ENCODE results near the gene SGSH.
A peak's percentile ranks its signal among the peaks of the same experiment; 100 is the strongest.

SGSH gene

DNA sequence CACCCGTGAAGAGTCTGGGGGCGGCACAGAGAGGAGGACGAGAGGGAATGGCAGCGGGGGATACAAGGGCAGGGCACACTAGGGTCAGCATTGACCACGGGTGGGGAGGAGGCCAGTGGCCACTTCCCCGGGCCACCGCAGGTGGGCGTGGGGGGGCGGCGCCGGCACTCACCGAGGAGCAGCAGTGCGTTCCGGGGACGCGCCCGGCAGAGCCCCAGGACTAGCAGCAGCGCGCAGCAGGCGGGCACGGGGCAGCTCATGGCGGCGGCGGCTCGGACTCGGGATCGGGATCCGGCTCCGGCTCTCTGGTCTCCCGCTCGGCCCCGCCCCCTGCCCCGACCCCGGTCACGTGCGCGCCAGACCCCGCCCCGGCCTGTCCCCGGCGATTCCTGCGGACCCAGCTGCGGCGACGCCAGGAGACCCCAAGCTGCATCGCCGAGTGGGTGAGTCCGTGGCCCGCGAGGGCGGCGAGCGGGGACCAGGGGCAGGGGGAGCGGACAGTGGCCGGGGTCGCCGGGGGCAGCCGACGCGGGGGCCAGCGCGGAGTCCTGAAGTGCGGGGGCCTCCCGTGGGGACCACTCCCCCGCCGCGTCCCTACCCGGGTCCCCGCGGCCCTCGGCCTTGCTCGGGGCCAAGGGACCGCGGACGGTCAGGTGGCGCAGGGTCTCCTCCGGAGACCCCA is at the start of gene SGSH, which contains the start of gene SLC26A11:
TSS of gene SGSH (minus strand) at position 280 of the 682 bp plus-strand sequence. CDS start at position 260, 20 bp downstream.
TSS of gene SLC26A11 (plus strand) at position 374 of the 682 bp plus-strand sequence. CDS start 1,134 bp downstream, outside the sequence.
- DNase-seq = peak; percentile 81 to 82

DNA sequence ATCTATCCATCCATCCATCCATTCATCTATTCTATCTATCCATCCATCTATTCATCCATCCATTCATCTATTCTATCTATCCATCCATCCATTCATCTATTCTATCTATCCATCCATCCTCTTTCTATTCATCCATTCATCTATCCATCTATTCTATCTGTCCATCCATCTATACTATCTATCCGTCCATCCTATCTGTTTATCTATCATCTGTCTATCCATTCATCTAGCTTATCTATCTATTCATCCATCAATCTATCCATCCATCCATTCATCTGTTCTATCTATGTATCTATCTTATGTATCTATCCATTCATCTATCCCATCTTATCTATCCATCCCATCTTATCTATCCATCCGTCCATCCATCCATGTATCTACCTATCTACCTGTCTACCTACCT is 49.3 kb upstream of the SGSH start:
- no peak for DNase-seq

DNA sequence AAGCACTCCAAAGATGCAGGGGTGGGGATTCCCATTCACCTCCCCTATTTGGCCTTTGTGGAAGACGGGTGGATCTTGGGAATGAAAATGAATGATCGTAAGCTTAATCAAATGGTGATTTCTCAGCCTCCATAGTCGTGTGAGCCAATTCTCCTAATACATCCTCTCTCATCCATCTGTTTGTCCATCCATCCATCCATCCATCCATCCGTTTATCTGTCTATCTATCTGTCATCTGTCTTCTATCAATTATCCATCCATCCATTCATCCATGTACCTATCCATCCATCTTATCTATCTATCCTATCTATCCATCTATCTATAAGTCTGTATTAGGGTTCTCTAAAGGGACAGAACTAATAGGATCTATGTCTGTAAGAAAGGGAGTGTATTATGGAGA is 48.3 kb upstream of the SGSH start:
- no peak for DNase-seq

DNA sequence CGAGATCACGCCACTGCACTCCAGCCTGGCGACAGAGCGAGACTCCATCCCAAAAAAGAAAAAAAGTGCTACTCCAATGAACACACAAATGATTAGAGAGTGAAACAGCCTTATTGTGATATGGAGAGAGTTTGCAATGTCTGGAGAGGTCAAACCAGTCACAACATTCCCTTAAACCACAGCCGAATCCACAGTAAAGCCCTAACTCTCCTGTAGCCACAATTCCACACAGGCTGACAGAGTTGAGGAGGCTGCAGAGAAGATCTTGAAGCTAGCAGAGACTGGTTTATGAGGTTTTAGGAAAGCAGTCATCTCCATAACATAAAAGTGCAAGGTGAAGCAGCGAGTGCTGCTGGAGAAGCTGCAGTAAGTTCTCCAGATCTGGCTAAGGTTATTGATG is 47.3 kb upstream of the SGSH start:
- DNase-seq = no peak

DNA sequence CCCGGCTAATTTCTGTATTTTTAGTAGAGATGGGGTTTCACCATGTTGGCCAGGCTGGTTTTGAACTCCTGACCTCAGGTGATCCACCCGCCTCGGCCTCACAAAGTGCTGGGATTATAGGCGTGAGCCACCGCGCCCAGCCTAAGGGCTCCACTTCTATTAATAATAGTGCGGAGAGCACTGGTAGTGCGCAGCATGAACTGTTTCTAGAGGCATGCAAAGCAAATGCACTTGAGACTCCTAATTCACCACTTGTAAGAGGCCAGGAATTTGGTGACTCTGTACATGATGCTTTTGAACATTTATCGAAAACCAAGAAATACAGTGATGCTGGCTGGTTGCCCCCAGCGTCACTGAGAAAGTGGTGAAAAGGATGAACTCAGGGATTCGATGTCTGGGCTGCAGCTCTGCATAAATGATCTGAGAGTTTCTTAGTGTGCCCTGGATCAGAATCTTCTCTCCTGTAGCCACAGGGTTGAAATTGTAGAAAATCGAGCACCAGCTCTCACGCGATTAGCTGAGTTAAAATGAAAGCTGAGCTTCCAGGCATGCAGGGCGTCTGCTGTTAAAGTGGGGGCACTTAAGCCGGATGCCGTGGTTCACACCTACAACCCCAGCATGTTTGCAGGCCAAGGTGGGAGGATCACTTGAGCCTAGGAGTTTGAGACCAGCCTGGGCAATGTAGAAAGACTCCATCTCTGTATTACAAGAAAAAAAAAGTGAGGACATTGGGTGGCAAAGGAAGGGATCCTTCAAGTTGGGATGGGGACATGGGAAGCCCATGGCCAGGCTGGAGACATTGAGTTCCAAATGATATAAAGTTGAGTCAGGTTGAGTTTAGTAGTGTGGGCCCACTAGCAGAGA is 45.3 kb upstream of the SGSH start:
- peak; percentile 69 to 80 for DNase-seq

DNA sequence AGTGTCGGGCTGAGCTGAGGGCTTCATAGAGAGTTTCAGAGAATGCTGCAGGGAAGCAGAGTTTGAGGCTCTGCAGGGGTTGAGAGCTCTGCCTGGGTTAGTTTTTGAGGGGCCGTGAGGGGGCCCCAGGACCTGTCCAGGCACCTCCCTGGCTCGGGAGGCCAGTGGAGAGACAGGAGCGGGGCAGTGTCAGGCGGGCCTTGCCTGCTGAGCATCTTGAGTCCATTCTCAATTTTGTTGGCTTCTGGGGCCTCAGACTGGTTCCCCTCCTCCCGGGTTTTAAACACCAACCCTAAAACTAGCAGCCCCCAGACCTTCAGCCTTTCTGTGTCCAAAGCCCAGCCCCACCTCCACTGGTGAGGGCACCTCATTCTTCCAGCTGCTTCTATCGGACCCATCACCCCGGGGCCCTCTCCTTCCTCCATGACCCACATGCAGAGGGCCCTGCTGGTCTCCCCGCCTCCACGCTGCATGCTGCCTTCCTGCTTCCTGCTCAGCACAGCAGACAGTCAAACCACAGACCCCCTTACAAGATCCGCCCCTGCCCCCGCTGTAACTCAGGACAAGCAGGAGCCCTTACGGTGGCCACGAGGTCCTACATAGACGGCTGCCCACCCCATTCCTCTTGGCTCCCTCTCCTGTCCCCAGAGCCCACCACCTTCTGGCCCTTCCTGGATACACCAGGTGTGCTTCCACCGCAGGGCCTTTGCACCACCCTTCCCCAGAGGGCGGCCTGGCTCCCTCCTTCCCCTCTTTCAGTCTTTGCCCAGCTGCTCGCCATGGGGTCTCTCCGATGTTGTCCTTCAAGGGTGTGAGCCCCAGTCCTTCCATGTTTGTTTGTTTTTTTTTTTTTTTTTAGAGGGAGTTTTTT is 44.3 kb upstream of the SGSH start:
- DNase-seq = peak; percentile 59 to 68

DNA sequence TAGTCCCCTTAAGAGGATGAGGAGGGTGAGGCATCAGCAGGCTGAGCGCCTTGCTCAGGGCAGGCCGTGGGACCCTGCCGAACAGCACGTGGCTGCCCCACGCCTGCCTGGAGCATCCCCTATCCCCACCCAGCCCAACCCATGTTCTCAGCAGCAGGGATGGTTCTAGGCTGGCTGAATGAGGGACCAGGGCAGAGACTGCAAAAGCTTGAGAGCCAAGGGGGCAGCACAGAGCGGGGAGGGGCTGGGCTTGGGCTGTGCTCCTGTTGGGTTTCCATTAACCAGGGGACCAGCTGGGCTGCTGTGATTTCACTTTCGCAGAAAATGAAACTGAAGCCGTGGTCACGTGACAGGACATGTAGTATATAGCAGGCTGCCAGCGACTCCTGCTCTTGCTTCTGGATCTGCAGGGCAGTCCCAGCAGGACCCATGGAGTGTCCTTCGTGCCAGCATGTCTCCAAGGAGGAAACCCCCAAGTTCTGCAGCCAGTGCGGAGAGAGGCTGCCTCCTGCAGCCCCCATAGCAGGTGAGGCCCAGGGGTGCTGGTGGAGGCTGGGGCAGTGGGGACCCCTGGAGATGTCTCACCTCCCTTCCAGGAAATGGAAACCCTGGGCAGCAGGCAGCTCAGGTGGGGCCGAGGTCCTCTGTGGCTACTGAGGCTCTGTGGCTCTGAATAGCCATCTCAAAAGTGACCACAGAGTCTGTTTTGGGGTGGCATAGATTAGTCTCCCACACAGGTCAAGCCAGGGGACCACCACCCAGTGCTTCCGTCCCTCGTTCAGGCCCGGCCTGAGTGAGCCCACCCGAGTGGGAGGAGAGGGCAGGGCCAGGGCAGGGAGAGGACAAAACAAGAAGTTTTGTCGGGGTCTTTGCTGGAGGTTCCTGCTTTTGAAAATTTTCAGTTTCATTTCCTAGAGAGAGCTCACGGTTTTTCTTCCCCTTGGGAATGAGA is 43.4 kb upstream of the SGSH start:
- DNase-seq = peak; percentile 87 to 93

DNA sequence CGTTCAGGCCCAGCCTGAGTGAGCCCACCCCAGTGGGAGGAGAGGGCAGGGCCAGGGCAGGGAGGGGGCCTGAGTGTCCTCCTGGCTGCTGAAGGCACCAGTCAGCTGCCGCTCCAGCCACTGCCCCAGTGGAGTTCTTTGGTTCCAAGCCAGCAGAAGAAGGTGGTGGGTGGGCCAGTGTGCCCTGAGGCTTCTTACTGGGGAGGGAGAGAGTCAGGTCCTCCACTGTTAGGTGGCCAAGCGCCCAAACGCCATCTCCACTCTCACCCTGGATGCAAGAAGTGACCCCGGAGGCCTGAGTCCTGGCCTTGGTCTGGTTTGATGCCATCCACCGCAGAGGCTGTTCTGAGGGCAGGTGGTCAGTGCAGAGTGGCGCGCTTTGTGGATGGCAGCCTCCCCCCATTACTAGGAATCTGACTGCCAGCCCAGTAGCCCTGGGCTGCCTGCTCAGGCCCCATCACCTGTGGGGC is 42.7 kb upstream of the SGSH start:
- DNase-seq = no peak

DNA sequence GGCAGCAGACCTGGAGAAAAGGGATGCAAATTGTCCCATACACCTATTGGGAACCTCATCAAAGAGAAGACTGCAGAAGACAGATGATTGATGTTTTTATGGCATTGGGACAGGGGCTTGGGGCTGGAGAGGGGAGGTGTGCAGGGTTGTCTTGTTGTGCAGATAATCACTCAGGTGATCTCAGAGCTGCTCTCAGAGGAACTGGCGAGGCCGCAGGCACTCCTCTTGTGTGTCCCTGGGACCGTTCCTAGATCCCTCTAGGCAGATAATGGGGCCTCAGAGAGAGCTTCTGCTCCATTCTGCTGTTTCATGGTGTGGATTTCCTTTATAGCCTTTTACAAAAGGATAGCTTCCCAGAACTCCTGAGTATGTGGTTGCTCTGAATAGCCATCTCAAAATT is 42.2 kb upstream of the SGSH start:
- no peak for DNase-seq

DNA sequence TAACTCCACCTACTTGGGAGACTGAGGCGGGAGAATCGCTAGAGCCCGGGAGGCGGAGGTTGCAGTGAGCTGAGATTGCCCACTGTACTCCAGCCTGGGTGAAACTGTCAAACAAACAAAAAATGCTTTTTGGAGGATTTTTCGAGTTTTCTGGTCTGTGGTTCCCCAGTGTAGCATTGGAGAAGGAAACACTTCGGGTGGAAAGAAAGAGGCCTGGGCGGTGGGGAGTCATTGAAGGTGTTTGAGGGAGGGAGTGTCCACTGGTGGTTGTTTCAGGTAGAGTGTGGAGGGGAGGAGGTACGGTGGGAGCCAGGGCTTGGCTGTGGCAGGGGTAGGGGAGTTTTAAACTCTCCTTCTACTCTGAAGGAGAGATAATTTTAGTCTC is 41.8 kb upstream of the SGSH start:
- DNase-seq = no peak

DNA sequence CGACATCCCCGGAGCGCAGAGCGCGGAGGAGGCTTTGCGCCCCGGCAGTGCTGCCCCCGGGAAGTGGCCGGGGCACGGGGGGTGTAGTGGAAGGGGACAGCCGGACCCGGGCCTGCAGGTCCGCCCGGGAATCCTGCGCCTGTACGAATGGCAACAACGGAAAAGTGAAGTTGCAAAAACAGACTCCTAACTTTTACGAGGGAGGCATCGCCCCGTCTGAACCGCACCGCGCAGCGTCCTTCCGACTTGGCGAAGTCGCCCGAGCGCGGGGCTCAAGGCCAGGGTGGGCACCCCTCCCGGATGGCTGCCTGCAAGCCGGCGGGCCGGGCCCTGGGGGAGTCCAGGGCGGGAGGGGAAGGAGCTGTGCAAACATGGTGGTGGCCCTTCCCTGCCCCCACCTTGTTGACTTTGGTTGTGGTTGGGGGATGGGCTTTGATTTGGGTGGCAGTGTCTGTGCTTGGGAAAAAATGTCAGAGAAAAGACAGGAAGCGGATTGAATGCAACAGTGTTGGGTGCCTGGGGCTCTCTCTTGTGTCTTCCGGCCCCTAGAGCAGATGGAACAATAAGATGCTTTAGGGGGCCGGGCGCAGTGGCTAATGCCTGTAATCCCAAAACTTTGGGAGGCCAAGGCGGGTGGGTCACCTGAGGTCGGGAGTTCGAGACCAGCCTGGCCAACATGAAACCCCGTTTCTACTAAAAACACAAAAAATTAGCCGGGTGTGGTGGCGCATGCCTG is 41.2 kb upstream of the SGSH start:
- peak; percentile 61 to 74 for DNase-seq

DNA sequence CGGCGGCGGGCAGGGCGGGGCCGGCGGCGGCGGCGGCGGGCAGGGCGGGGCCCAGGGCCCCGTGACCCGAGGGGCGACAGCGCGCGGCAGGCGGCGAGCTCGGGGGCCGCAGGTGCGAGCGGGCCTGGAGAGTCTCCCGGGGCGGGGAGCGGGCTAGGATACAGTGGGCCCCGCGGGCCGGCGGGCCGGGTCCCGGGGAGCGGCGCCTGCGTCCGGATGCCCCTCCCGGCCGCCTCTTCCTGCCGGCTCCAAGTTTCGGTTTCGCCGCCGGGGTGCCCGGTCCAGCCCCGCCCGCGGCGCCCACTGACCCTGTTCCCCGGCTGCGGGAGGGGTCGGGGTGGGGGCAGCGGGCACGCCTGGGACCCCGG is 40.6 kb upstream of the SGSH start, which contains the start of gene RNF213:
TSS of gene RNF213 (plus strand) at position 62 of the 368 bp plus-strand sequence. CDS start 2,830 bp downstream, outside the sequence.
- peak; percentile 42 to 50 for DNase-seq

DNA sequence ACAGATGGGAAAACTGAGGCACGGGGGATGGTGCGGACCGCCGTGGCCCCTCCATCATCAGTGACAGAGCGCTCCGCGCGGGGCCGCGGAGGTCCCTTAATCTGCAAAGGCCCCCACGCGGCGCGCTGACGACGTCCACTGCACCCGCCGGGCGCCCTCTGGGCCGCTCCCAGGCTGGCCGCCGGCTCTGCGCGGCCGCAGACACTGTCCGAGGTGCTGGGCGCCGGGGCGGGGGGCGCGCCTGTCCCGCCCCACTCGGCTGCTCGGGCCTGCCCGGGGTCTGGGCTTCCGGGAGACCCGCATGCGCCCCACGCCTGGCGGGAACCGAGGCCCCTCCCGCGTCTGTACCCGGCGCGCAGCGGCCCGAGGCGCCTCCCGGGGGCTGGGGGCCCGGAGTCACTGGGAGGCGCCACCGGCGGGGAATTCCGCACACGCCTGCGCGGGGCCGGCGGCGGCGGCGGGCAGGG is 40.0 kb upstream of the SGSH start:
- DNase-seq = peak; percentile 73 to 77

DNA sequence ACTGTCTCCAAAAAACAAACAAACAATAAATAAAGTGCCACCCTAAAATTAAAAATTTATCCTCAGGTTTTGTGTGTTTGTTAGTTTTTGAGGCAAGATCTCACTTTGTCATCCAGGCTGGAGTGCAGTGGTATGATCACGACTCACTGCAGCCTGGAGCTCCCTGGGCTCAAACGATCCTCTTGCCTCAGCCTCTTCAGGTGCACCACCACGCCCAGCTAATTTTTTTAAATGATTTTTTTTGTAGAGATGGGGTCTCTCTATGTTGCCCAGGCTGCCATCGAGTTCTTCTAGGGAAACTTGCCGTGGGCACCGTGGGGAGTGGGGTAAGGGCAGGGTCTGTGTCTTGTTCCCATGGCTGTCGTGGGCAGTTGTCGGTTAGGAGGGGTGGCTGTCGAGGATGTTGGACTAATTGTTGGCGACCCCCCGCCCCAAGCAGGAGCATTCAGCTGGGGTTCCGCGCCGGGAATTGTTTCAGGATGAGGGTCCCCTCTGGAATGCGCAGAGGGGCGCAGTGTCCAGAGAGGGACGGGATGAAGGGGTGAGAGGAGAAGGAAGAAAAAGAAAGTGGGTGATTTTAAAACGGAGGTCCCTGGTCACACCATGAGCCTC is 39.4 kb upstream of the SGSH start:
- peak in 1 of 2 experiments; percentile 37 for DNase-seq

DNA sequence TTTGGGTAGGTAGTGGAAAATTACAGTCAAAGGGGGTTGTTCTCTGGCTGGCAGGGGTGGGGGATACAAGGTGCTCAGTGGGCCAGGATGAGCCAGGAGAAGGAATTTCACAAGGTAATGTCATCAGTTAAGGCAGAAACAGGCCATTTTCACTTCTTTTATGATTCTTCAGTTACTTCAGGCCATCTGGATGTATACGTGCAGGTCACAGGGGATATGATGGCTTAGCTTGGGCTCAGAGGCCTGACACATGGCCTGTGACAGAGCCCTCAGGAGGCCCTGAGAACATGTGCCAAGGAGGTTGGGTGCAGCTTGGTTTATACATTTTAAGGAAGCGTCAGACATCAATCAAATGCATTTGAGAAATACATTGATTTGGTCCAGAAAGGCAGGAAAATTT is 38.2 kb upstream of the SGSH start:
- peak in 1 of 2 experiments; percentile 52 for DNase-seq

DNA sequence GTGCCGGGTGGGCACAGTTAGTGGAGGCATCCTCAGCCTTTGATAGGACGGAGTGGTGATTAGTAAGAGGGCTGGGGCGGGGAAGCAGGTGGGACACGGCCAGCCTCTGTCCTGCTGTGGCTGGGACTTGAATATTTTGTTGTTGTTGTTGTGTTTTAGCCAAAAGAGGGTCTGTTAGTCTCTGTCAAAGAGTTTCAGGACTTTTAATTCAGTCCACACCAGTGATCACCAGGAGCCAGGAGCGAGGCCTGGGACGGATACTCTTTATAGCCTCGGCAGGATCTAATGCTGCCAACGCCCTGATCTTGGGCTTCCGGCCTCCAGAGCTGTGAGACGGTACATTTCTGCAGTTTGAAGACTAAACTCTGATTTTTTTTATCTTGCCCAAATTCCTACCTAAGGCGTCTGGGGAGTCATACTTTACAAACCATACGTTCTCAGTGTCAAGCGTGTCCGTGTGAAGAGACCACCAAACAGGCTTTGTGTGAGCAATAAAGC is 37.6 kb upstream of the SGSH start:
- no peak for DNase-seq

DNA sequence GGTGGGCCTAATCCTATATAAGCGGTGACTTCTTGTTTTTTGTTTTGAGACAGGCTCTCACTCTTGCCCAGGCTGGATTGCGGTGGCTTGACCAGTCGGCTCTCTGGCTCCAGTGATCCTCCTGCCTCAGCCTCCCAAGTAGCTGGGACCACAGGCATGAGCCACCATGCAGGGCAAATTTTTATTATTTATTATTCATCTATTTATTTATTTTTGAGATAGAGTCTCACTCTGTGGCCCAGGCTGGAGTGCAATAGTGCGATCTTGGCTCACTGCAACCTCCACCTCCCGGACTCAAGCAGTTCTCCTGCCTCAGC is 35.9 kb upstream of the SGSH start:
- no peak for DNase-seq

DNA sequence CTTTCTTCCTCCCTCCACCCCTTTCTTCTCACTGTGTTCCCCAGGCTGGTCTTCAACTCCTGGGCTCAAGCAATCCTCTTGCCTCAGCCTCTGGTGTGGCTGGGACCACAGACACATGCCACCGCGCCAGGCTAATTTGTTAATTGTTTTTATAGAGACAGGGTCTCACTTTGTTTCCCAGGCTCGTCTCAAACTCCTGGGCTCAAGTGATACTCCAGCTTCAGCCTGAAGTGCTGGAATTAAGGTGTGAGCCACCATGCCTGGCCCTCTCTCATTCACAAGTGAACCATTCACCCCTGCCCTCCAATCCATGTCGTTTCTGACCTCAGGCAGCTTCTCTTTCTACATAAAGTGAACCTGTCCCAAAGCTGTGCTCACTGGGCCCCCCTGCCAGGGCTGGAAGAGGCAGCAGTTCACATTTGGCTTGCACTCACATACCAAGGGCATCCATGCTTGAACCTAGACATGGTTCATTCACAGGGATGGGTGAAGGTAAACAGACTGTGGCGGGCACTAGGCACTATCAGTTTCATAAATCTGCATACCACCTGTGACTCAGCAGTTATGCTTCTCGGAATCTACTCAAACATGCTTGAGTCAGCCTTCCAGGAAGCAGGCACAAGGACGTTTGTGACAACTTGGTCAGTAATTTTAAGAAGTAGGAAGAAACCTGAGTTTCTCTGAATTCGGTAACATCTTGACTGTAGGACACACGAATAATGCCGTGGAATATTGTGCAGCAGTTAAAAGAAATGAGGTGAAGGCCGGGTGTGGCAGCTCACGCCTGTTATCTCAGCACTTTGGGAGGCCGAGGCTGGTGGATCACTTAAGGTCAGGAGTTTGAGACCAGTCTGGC is 34.5 kb upstream of the SGSH start:
- peak; percentile 61 to 73 for DNase-seq

Data from activated CD4-positive, alpha-beta T cell treated with anti-CD3 and anti-CD28 coated beads, Interleukin-2, amount 50 U/mL, for 48 hours (primary cell).